OCI-LY1 (cell line): Measurements from ENCODE around the gene TUBGCP6.

Experiments used
- H2AFZ ChIP-seq: fragments of 200-600 bp; sonication (generic), shearing (Covaris generic); 2 replicates; pipeline ENCODE4 v1.6.0; 2014; ENCODE audit warnings: antibody characterized with exemption, mild to moderate bottlenecking, low read length
- H3F3A ChIP-seq: fragments of 200-600 bp; sonication (generic), shearing (Covaris generic); 2 replicates; pipeline ENCODE4 v1.6.0; 2014; ENCODE audit warnings: mild to moderate bottlenecking, antibody characterized with exemption, low read length, moderate library complexity; ENCODE audit not compliant: insufficient read depth
- H3K27ac ChIP-seq: fragments of 200-600 bp; sonication (generic); 2 replicates; pipeline ENCODE4 v1.5.1; 2014; ENCODE audit warnings: low read length, mixed run types, mild to moderate bottlenecking, low read depth; ENCODE audit not compliant: poor library complexity, severe bottlenecking
- H3K27me3 ChIP-seq: fragments of 200-600 bp; sonication (generic); 2 replicates; pipeline ENCODE4 v1.6.0; 2014; ENCODE audit warnings: antibody characterized with exemption, mild to moderate bottlenecking, low read length, moderate library complexity; ENCODE audit not compliant: insufficient read depth
- H3K36me3 ChIP-seq: fragments of 200-600 bp; sonication (generic); 2 replicates; pipeline ENCODE4 v1.6.1; 2014; ENCODE audit warnings: mild to moderate bottlenecking, antibody characterized with exemption, low read length, moderate library complexity, mixed read lengths; ENCODE audit not compliant: insufficient read depth
- H3K4me1 ChIP-seq: fragments of 200-600 bp; sonication (generic); 2 replicates; pipeline ENCODE4 v1.5.1; 2014; ENCODE audit warnings: mild to moderate bottlenecking, low read length, moderate library complexity; ENCODE audit not compliant: insufficient read depth, severe bottlenecking
- H3K4me2 ChIP-seq: fragments of 200-600 bp; sonication (generic), shearing (Covaris generic); 2 replicates; pipeline ENCODE4 v1.6.1; 2014; ENCODE audit warnings: low read length
- H3K4me3 ChIP-seq: fragments of 200-600 bp; sonication (generic); 2 replicates; pipeline ENCODE4 v1.5.1; 2014; ENCODE audit warnings: low read length, low read depth, mild to moderate bottlenecking, mixed read lengths; ENCODE audit not compliant: poor library complexity, severe bottlenecking
- H3K79me2 ChIP-seq: fragments of 200-600 bp; shearing (Covaris generic); 2 replicates; pipeline ENCODE4 v1.6.1; 2016; ENCODE audit warnings: mixed run types, low read length, mixed read lengths; ENCODE audit not compliant: insufficient read depth
- H3K9ac ChIP-seq: fragments of 200-600 bp; sonication (generic), shearing (Covaris generic); 2 replicates; pipeline ENCODE4 v1.6.1; 2014; ENCODE audit warnings: mild to moderate bottlenecking, low read length, mixed read lengths
- H3K9me2 ChIP-seq: fragments of 200-600 bp; sonication (generic), shearing (Covaris generic); 2 replicates; pipeline ENCODE4 v1.6.1; 2014; ENCODE audit warnings: low read depth, mild to moderate bottlenecking, low read length, mixed read lengths
- H3K9me3 ChIP-seq: fragments of 200-600 bp; shearing (Covaris generic); 2 replicates; pipeline ENCODE4 v1.6.1; 2014; ENCODE audit warnings: low read length, mixed read lengths
- H4K20me1 ChIP-seq: fragments of 200-600 bp; sonication (generic), shearing (Covaris generic); 2 replicates; pipeline ENCODE4 v1.6.0; 2016; ENCODE audit warnings: mild to moderate bottlenecking, low read length; ENCODE audit not compliant: insufficient read depth
- EZH2 ChIP-seq: fragments of 200-600 bp; sonication (generic), shearing (Covaris generic); IDR thresholded peaks from 2 replicates; pipeline ENCODE4 v1.8.0; 2017; ENCODE audit warnings: borderline replicate concordance, mixed run types, mild to moderate bottlenecking, antibody characterized with exemption, low read length, moderate library complexity, mixed read lengths
- TF ChIP-seq, protein P1 (sequence below): fragments of 200-600 bp; sonication (generic), shearing (Covaris generic); IDR thresholded peaks from 2 replicates; pipeline ENCODE4 v1.5.1; 2017; ENCODE audit warnings: mild to moderate bottlenecking, antibody characterized with exemption, low read length, moderate library complexity, mixed read lengths

The TUBGCP6 gene

DNA sequence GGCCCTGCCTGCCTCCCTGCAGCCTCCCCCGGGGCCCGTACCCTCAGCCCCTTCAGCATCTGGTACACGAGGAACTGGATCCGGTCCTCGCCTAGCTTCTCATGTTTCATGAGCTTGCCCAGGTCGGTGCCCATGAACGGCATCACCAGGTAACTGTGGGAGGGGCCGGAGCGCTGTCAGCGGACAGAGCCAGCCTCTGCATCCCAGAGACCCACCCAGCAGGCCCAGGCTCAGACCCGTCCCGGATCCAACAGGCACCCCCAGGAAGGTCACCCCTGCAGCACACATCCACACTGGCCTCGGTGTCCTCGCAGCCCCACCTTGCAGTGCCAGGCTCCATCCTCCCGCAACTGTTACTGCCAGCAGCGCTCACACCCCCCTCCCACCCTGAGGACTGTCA is 12.2 kb upstream of the TUBGCP6 start:
- Histone ChIP-seq H4K20me1 (no peaks in the 10 kb centered on the region), H3K36me3 (peaks cover 57% of the 10 kb centered on the region), H2AFZ (no peak overlapping the region), H3K79me2 (peaks cover 4% of the 10 kb centered on the region; the same call in 1 of the 2 replicates), H3K9ac (no peak overlapping the region), H3F3A (peaks cover 7% of the 10 kb centered on the region; the same call in 1 of the 2 replicates), H3K4me1 (peaks cover 15% of the 10 kb centered on the region), H3K9me3 (no peaks in the 10 kb centered on the region), H3K4me2 (no peak overlapping the region), H3K9me2 (no peaks in the 10 kb centered on the region), H3K4me3 (no peak overlapping the region), H3K27me3 (no peaks in the 10 kb centered on the region), H3K27ac (no peak overlapping the region)
- TF ChIP-seq, protein P1, sequence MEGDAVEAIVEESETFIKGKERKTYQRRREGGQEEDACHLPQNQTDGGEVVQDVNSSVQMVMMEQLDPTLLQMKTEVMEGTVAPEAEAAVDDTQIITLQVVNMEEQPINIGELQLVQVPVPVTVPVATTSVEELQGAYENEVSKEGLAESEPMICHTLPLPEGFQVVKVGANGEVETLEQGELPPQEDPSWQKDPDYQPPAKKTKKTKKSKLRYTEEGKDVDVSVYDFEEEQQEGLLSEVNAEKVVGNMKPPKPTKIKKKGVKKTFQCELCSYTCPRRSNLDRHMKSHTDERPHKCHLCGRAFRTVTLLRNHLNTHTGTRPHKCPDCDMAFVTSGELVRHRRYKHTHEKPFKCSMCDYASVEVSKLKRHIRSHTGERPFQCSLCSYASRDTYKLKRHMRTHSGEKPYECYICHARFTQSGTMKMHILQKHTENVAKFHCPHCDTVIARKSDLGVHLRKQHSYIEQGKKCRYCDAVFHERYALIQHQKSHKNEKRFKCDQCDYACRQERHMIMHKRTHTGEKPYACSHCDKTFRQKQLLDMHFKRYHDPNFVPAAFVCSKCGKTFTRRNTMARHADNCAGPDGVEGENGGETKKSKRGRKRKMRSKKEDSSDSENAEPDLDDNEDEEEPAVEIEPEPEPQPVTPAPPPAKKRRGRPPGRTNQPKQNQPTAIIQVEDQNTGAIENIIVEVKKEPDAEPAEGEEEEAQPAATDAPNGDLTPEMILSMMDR: no peak
- no peak for TF ChIP-seq EZH2

- H2AFZ ChIP-seq: no peak overlapping the region
- H3K4me1 ChIP-seq: peaks cover 16% of the 10 kb centered on the region
- peaks cover 57% of the 10 kb centered on the region for H3K36me3 ChIP-seq
- H3K9ac ChIP-seq: no peak overlapping the region
- no peaks in the 10 kb centered on the region for H4K20me1 ChIP-seq
- no peaks in the 10 kb centered on the region for H3K9me2 ChIP-seq
- no peaks in the 10 kb centered on the region for H3K27me3 ChIP-seq
- H3K4me3 ChIP-seq: no peak overlapping the region
- H3K9me3 ChIP-seq: no peaks in the 10 kb centered on the region
- H3K27ac ChIP-seq: no peak overlapping the region
- H3K4me2 ChIP-seq: no peak overlapping the region
- TF ChIP-seq, protein P1: no peak
- no peak for TF ChIP-seq EZH2
- peaks cover 4% of the 10 kb centered on the region; the same call in 1 of the 2 replicates for H3K79me2 ChIP-seq
- H3F3A ChIP-seq: peaks cover 7% of the 10 kb centered on the region; the same call in 1 of the 2 replicates
Measured at GRCh38 chr22:50256258-50256862, 11.5 kb upstream of the TUBGCP6 start.

- no peak overlapping the region for H3K27ac ChIP-seq
- H3K9me3 ChIP-seq: no peaks in the 10 kb centered on the region
- peaks cover 2% of the 10 kb centered on the region; the same call in 1 of the 2 replicates for H3K79me2 ChIP-seq
- peaks cover 57% of the 10 kb centered on the region for H3K36me3 ChIP-seq
- H3K4me2 ChIP-seq: no peak overlapping the region
- no peak overlapping the region for H2AFZ ChIP-seq
- H3K9me2 ChIP-seq: no peaks in the 10 kb centered on the region
- no peak overlapping the region for H3K4me3 ChIP-seq
- no peaks in the 10 kb centered on the region for H3K27me3 ChIP-seq
- no peak overlapping the region for H3K9ac ChIP-seq
- peaks cover 7% of the 10 kb centered on the region; the same call in 1 of the 2 replicates for H3F3A ChIP-seq
- TF ChIP-seq, protein P1: no peak
- no peak for TF ChIP-seq EZH2
- H4K20me1 ChIP-seq: no peaks in the 10 kb centered on the region
- peaks cover 18% of the 10 kb centered on the region for H3K4me1 ChIP-seq
Measured at GRCh38 chr22:50255607-50256006, 10.8 kb upstream of the TUBGCP6 start.
